ENCODE data around the gene TNS2.

Gene TNS2

GRCh38 chr12:53044896-53045695 lies 4.8 kb upstream of the TNS2 start:
- H3K36me3 ChIP-seq (ENCODE audit: control insufficient read depth, insufficient read depth, low read length), result peaks cover 21% of the 10 kb centered on the region
- H3K27ac ChIP-seq (ENCODE audit: low read depth, low read length, severe bottlenecking), result peak overlapping the region; percentile 75
- H3K4me3 ChIP-seq (ENCODE audit: extremely low read depth, insufficient read depth, low read length, poor library complexity, severe bottlenecking), result no peak overlapping the region
- no peaks in the 10 kb centered on the region for H3K9me3 ChIP-seq (ENCODE audit: control insufficient read depth, low read length)
- peaks cover 48% of the 10 kb centered on the region for H3K4me1 ChIP-seq (ENCODE audit: control insufficient read depth, insufficient read depth, low read length, poor library complexity, severe bottlenecking)
- whole genome bisulfite sequencing, 2 experiments (ENCODE audit: insufficient coverage in 2 of 2), result 67 to 73% methylated on average over 3 to 4 of the region's 4 CpGs

GRCh38 chr12:53045696-53046045 lies 4.2 kb upstream of the TNS2 start:
- WGBS, 2 experiments (ENCODE audit: insufficient coverage in 2 of 2), result no CpG with 5 or more reads among the region's 5 CpGs
- Histone ChIP-seq H3K4me1 (ENCODE audit: control insufficient read depth, insufficient read depth, low read length, poor library complexity, severe bottlenecking) (peaks cover 54% of the 10 kb centered on the region), H3K4me3 (ENCODE audit: extremely low read depth, insufficient read depth, low read length, poor library complexity, severe bottlenecking) (peak overlapping the region; percentile 56), H3K27ac (ENCODE audit: low read depth, low read length, severe bottlenecking) (no peak overlapping the region), H3K36me3 (ENCODE audit: control insufficient read depth, insufficient read depth, low read length) (peaks cover 17% of the 10 kb centered on the region), H3K9me3 (ENCODE audit: control insufficient read depth, low read length) (no peaks in the 10 kb centered on the region)

GRCh38 chr12:53046655-53047220 lies 3.1 kb upstream of the TNS2 start:
- Histone ChIP-seq H3K4me1 (ENCODE audit: control insufficient read depth, insufficient read depth, low read length, poor library complexity, severe bottlenecking) (peaks cover 64% of the 10 kb centered on the region), H3K4me3 (ENCODE audit: extremely low read depth, insufficient read depth, low read length, poor library complexity, severe bottlenecking) (peak overlapping the region; percentile 56), H3K36me3 (ENCODE audit: control insufficient read depth, insufficient read depth, low read length) (peaks cover 7% of the 10 kb centered on the region), H3K27ac (ENCODE audit: low read depth, low read length, severe bottlenecking) (peak overlapping the region; percentile 88), H3K9me3 (ENCODE audit: control insufficient read depth, low read length) (no peaks in the 10 kb centered on the region)
- 0 to 1% methylated on average over 12 to 25 of the region's 44 CpGs for WGBS, 2 experiments (ENCODE audit: insufficient coverage in 2 of 2)

- H3K9me3 ChIP-seq (ENCODE audit: control insufficient read depth, low read length), result no peaks in the 10 kb centered on the region
- peaks cover 11% of the 10 kb centered on the region for H3K36me3 ChIP-seq (ENCODE audit: control insufficient read depth, insufficient read depth, low read length)
- peak overlapping the region; percentile 56 for H3K4me3 ChIP-seq (ENCODE audit: extremely low read depth, insufficient read depth, low read length, poor library complexity, severe bottlenecking)
- 0 to 1% methylated on average over 38 to 48 of the region's 94 CpGs for WGBS, 2 experiments (ENCODE audit: insufficient coverage in 2 of 2)
- peak overlapping the region; percentile 95 for H3K27ac ChIP-seq (ENCODE audit: low read depth, low read length, severe bottlenecking)
- H3K4me1 ChIP-seq (ENCODE audit: control insufficient read depth, insufficient read depth, low read length, poor library complexity, severe bottlenecking), result peaks cover 71% of the 10 kb centered on the region
Observed at GRCh38 chr12:53047221-53048032, 2.4 kb upstream of the TNS2 start.

GRCh38 chr12:53048033-53048779 lies 1.7 kb upstream of the TNS2 start:
- peaks cover 72% of the 10 kb centered on the region for H3K4me1 ChIP-seq (ENCODE audit: control insufficient read depth, insufficient read depth, low read length, poor library complexity, severe bottlenecking)
- peak overlapping the region; percentile 27 for H3K4me3 ChIP-seq (ENCODE audit: extremely low read depth, insufficient read depth, low read length, poor library complexity, severe bottlenecking)
- H3K9me3 ChIP-seq (ENCODE audit: control insufficient read depth, low read length), result no peaks in the 10 kb centered on the region
- 13 to 20% methylated on average over 5 to 6 of the region's 10 CpGs for whole genome bisulfite sequencing, 2 experiments (ENCODE audit: insufficient coverage in 2 of 2)
- H3K36me3 ChIP-seq (ENCODE audit: control insufficient read depth, insufficient read depth, low read length), result peaks cover 4% of the 10 kb centered on the region
- H3K27ac ChIP-seq (ENCODE audit: low read depth, low read length, severe bottlenecking), result peak overlapping the region; percentile 95

GRCh38 chr12:53048780-53049401 lies 974 bp upstream of the TNS2 start:
- Histone ChIP-seq H3K27ac (ENCODE audit: low read depth, low read length, severe bottlenecking) (peak overlapping the region; percentile 95), H3K9me3 (ENCODE audit: control insufficient read depth, low read length) (no peaks in the 10 kb centered on the region), H3K4me3 (ENCODE audit: extremely low read depth, insufficient read depth, low read length, poor library complexity, severe bottlenecking) (peak overlapping the region; percentile 43), H3K4me1 (ENCODE audit: control insufficient read depth, insufficient read depth, low read length, poor library complexity, severe bottlenecking) (peaks cover 75% of the 10 kb centered on the region), H3K36me3 (ENCODE audit: control insufficient read depth, insufficient read depth, low read length) (peaks cover 4% of the 10 kb centered on the region)
- 3 to 8% methylated on average over 4 of the region's 6 CpGs for WGBS, 2 experiments (ENCODE audit: insufficient coverage in 2 of 2)

GRCh38 chr12:53050426-53051057 lies 677 bp downstream of the TNS2 start:
- H3K9me3 ChIP-seq (ENCODE audit: control insufficient read depth, low read length), result no peaks in the 10 kb centered on the region
- H3K4me3 ChIP-seq (ENCODE audit: extremely low read depth, insufficient read depth, low read length, poor library complexity, severe bottlenecking), result peak overlapping the region; percentile 43
- peaks cover 4% of the 10 kb centered on the region for H3K36me3 ChIP-seq (ENCODE audit: control insufficient read depth, insufficient read depth, low read length)
- peak overlapping the region; percentile 95 for H3K27ac ChIP-seq (ENCODE audit: low read depth, low read length, severe bottlenecking)
- 76 to 80% methylated on average over 1 to 2 of the region's 2 CpGs for WGBS, 2 experiments (ENCODE audit: insufficient coverage in 2 of 2)
- H3K4me1 ChIP-seq (ENCODE audit: control insufficient read depth, insufficient read depth, low read length, poor library complexity, severe bottlenecking), result peaks cover 64% of the 10 kb centered on the region

GRCh38 chr12:53051058-53051880 lies 1.4 kb downstream of the TNS2 start:
- no peaks in the 10 kb centered on the region for H3K9me3 ChIP-seq (ENCODE audit: control insufficient read depth, low read length)
- H3K4me1 ChIP-seq (ENCODE audit: control insufficient read depth, insufficient read depth, low read length, poor library complexity, severe bottlenecking), result peaks cover 59% of the 10 kb centered on the region
- H3K27ac ChIP-seq (ENCODE audit: low read depth, low read length, severe bottlenecking), result no peak overlapping the region
- peaks cover 4% of the 10 kb centered on the region for H3K36me3 ChIP-seq (ENCODE audit: control insufficient read depth, insufficient read depth, low read length)
- peak overlapping the region; percentile 43 for H3K4me3 ChIP-seq (ENCODE audit: extremely low read depth, insufficient read depth, low read length, poor library complexity, severe bottlenecking)
- WGBS, 2 experiments (ENCODE audit: insufficient coverage in 2 of 2), result 64 to 81% methylated on average over 6 to 10 of the region's 11 CpGs

- Histone ChIP-seq H3K36me3 (ENCODE audit: control insufficient read depth, insufficient read depth, low read length) (peaks cover 4% of the 10 kb centered on the region), H3K9me3 (ENCODE audit: control insufficient read depth, low read length) (no peaks in the 10 kb centered on the region), H3K4me3 (ENCODE audit: extremely low read depth, insufficient read depth, low read length, poor library complexity, severe bottlenecking) (no peak overlapping the region), H3K4me1 (ENCODE audit: control insufficient read depth, insufficient read depth, low read length, poor library complexity, severe bottlenecking) (peaks cover 59% of the 10 kb centered on the region), H3K27ac (ENCODE audit: low read depth, low read length, severe bottlenecking) (no peak overlapping the region)
- 88 to 91% methylated on average over 7 of the region's 7 CpGs for WGBS, 2 experiments (ENCODE audit: insufficient coverage in 2 of 2)
Observed at GRCh38 chr12:53051881-53052412, 2.1 kb downstream of the TNS2 start.
